Ammon's horn (tissue), 1 donor: ENCODE results near the gene DUSP28.
A peak's percentile ranks its signal among the peaks of the same experiment; 100 is the strongest.
"Not testable (repeated sequence)": the region's sequence is repeated elsewhere in the genome, so short reads cannot be mapped to it uniquely, and the experiment has no call there.

Experiments
- DNase-seq: peaks from one replicate; pipeline ENCODE4 v3.0.0-alpha.2; 2016; ENCODE audit warnings: low spot score

Gene DUSP28

GRCh38 chr2:240560084-240560479, at the start of gene DUSP28:
Gene DUSP28 (plus strand): TSS chr2:240560357. CDS start chr2:240560685, 328 bp downstream.
- peak; percentile 96 for DNase-seq

GRCh38 chr2:240510513-240511210, 49.5 kb upstream of the DUSP28 start:
- no peak for DNase-seq

GRCh38 chr2:240511351-240512108, 48.6 kb upstream of the DUSP28 start:
- DNase-seq, result no peak

GRCh38 chr2:240512109-240512485, 48.1 kb upstream of the DUSP28 start:
- no peak for DNase-seq

- no peak for DNase-seq
These were observed 47.3 kb upstream of the DUSP28 start for GRCh38 chr2:240512666-240513535.

- peak; percentile 72 for DNase-seq
These were observed 46.4 kb upstream of the DUSP28 start for GRCh38 chr2:240513549-240514287.

- DNase-seq, result no peak
These were observed 45.5 kb upstream of the DUSP28 start for GRCh38 chr2:240514631-240515030.

GRCh38 chr2:240517342-240517741, 42.8 kb upstream of the DUSP28 start:
- no peak for DNase-seq

GRCh38 chr2:240518981-240519380, 41.2 kb upstream of the DUSP28 start:
- DNase-seq, result no peak

- DNase-seq, result no peak
These were observed 40.6 kb upstream of the DUSP28 start for GRCh38 chr2:240519396-240520129.

GRCh38 chr2:240520130-240520973, 39.8 kb upstream of the DUSP28 start:
- no peak for DNase-seq

GRCh38 chr2:240520974-240521350, 39.2 kb upstream of the DUSP28 start:
- DNase-seq, result no peak

- DNase-seq, result not testable (repeated sequence)
These were observed 38.3 kb upstream of the DUSP28 start for GRCh38 chr2:240521885-240522284.

GRCh38 chr2:240522406-240522805, 37.8 kb upstream of the DUSP28 start:
- no peak for DNase-seq

- DNase-seq, result no peak
These were observed 36.5 kb upstream of the DUSP28 start for GRCh38 chr2:240523451-240524281.

- no peak for DNase-seq
These were observed 35.0 kb upstream of the DUSP28 start for GRCh38 chr2:240524963-240525718.

GRCh38 chr2:240525802-240526201, 34.4 kb upstream of the DUSP28 start:
- no peak for DNase-seq

- no peak for DNase-seq
These were observed 33.6 kb upstream of the DUSP28 start for GRCh38 chr2:240526521-240526920.
